ENCODE results near the gene CLDN17. TPM values are rescaled to one million over a fixed set of nuclear protein-coding genes. Genes with fewer than 3 reads are reported as not detected.

Gene CLDN17
- total RNA-seq, 1 donor from 2014 or later, result not detected

DNA sequence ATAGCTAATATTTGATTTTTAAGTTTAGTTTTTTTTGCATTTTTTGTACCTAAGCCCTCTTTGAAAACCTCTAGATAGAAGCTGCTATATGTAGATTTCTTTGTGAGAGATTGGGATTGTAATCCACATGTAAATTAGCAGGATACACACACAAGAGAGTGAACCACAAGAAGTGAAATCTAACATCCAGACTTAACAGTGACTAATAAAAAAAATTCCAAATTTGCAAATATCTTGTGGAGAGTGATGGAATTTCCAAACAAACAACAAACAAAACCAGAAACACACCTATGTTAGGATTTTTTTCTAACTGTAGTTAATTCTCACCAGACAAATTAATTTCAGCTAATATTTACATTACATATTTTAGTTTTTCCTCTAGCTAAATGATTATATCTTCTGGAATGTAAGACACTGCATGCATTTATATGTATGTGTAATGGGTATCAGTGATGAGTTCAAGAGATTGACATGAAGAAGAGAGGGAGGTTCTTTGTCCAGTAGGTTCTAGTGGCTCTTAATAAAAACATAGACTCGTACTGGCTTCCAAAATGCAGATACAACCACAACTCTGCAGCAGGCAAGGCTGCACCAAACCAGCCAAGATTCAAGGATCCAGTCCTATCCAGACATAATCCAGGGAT, 12.8 kb downstream of the CLDN17 start:
- H3K36me3 Mint-ChIP-seq (ENCODE audit: low read depth, unreplicated experiment), result no peaks in the 10 kb centered on the region
- peaks cover 1% of the 10 kb centered on the region for H3K27me3 Mint-ChIP-seq (ENCODE audit: unreplicated experiment)
- TF ChIP-seq, protein P1, sequence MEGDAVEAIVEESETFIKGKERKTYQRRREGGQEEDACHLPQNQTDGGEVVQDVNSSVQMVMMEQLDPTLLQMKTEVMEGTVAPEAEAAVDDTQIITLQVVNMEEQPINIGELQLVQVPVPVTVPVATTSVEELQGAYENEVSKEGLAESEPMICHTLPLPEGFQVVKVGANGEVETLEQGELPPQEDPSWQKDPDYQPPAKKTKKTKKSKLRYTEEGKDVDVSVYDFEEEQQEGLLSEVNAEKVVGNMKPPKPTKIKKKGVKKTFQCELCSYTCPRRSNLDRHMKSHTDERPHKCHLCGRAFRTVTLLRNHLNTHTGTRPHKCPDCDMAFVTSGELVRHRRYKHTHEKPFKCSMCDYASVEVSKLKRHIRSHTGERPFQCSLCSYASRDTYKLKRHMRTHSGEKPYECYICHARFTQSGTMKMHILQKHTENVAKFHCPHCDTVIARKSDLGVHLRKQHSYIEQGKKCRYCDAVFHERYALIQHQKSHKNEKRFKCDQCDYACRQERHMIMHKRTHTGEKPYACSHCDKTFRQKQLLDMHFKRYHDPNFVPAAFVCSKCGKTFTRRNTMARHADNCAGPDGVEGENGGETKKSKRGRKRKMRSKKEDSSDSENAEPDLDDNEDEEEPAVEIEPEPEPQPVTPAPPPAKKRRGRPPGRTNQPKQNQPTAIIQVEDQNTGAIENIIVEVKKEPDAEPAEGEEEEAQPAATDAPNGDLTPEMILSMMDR (IDR thresholded peaks at IDR 0.05; ENCODE audit: unreplicated experiment), result no peak
- H3K4me1 Mint-ChIP-seq (ENCODE audit: unreplicated experiment), result no peaks in the 10 kb centered on the region
- no peak overlapping the region for H3K4me3 Mint-ChIP-seq (ENCODE audit: unreplicated experiment)
- no peak for DNase-seq (ENCODE audit: low spot score)
- H3K27ac Mint-ChIP-seq (ENCODE audit: unreplicated experiment), result no peak overlapping the region
- no peaks in the 10 kb centered on the region for H3K9me3 Mint-ChIP-seq (ENCODE audit: unreplicated experiment)

DNA sequence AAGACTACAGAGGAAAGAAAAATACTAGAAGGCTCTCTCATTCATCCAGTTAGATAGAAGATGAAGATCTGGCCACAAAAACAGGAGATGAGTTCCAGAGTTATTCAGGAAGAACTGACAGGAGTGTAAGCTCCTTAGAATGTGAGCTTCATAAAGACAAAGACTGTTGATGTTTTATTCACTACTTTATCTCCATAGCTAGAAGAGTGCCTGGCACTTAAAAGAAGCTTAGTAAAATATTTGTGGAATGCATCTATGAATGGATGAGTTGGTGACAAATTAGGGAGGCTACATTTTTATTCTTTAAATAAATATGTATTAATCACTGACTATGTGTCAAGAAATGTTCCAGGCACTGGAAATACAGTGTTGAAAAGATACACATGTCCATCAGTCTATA, 13.8 kb downstream of the CLDN17 start:
- Mint-ChIP-seq H3K9me3 (ENCODE audit: unreplicated experiment) (no peaks in the 10 kb centered on the region), H3K27ac (ENCODE audit: unreplicated experiment) (no peak overlapping the region), H3K36me3 (ENCODE audit: low read depth, unreplicated experiment) (no peaks in the 10 kb centered on the region), H3K4me1 (ENCODE audit: unreplicated experiment) (no peaks in the 10 kb centered on the region), H3K27me3 (ENCODE audit: unreplicated experiment) (peaks cover 1% of the 10 kb centered on the region), H3K4me3 (ENCODE audit: unreplicated experiment) (no peak overlapping the region)
- DNase-seq (ENCODE audit: low spot score), result no peak
- TF ChIP-seq, protein P1 (IDR thresholded peaks at IDR 0.05; ENCODE audit: unreplicated experiment), result no peak

DNA sequence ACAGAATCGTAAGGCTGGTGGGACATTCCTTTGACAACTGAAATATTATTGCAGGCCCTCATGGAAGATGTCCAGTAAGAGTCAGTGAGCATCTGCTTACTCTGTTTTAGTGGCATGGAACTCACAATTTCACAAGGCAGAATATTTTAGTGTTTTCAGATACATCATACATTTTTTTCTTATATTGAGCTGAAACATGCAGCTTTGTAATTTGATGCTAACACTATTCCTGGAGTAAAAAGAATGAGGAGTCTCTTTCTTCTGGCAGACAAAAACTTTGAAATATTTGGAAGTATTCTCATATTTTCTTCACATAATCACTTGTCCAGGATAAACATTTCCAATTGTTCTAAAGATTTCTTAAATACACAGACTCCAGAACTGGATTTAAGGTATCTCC, 17.7 kb downstream of the CLDN17 start:
- DNase-seq (ENCODE audit: low spot score), result no peak
- H3K4me1 Mint-ChIP-seq (ENCODE audit: unreplicated experiment), result no peaks in the 10 kb centered on the region
- H3K36me3 Mint-ChIP-seq (ENCODE audit: low read depth, unreplicated experiment), result no peaks in the 10 kb centered on the region
- TF ChIP-seq, protein P1 (IDR thresholded peaks at IDR 0.05; ENCODE audit: unreplicated experiment), result no peak
- H3K27ac Mint-ChIP-seq (ENCODE audit: unreplicated experiment), result no peak overlapping the region
- H3K9me3 Mint-ChIP-seq (ENCODE audit: unreplicated experiment), result no peaks in the 10 kb centered on the region
- H3K4me3 Mint-ChIP-seq (ENCODE audit: unreplicated experiment), result no peak overlapping the region
- H3K27me3 Mint-ChIP-seq (ENCODE audit: unreplicated experiment), result no peaks in the 10 kb centered on the region

DNA sequence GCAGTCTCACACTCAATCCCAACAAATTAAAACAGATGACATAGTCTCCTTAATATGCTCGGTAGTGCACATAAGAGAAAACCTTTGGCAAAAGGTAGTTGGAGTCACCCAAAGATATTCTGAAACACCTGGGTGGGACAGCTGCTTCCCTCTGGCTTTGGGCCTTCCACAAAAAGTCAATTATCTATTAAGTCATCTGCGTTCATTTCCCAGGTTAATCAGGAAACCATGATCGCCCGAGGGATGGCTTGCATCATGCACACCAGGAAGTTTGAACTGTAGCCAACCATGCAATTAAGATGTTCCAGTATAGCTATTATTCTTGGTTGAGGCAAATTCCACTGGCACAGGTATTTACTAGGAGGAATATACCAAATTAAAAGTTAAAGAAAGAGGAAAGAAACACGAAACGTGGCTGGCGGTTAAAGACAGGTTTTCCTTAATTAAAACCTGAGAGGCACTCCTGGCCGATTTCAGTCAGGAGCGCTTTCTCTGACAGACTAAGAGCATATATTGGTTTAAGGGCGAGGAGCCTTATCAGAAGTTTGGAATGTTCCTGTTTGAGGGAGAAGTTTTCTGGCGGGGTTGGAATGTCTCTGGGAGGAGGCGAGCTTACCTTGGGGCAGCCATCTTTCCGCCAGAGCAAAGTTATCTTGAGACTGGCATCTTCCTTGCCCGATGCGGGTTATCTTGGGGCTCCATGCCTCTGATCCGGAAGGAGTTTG, 19.9 kb downstream of the CLDN17 start:
- H3K27ac Mint-ChIP-seq (ENCODE audit: unreplicated experiment), result no peak overlapping the region
- no peaks in the 10 kb centered on the region for H3K27me3 Mint-ChIP-seq (ENCODE audit: unreplicated experiment)
- H3K9me3 Mint-ChIP-seq (ENCODE audit: unreplicated experiment), result no peaks in the 10 kb centered on the region
- H3K4me1 Mint-ChIP-seq (ENCODE audit: unreplicated experiment), result peaks cover 5% of the 10 kb centered on the region
- no peak overlapping the region for H3K4me3 Mint-ChIP-seq (ENCODE audit: unreplicated experiment)
- DNase-seq (ENCODE audit: low spot score), result no peak
- TF ChIP-seq, protein P1 (IDR thresholded peaks at IDR 0.05; ENCODE audit: unreplicated experiment), result no peak
- no peaks in the 10 kb centered on the region for H3K36me3 Mint-ChIP-seq (ENCODE audit: low read depth, unreplicated experiment)

DNA sequence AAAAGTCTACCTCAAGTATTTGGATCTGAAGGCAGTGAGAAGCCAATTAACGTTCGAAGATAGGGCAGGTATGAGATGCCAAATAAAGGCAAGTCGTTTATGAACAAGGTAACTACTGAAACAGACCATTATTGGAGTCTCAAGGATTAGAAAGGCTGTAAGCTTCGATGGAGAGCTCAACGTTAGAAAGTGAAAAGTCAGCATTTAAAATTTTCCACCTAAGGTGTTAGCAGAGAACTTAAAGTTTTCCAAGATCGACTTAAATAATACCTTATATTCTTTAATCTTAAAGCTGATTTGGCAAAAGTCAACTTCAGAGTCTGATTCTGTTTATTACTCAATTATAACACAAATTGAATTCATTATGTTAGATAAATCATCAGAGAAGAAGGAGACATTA, 28.1 kb downstream of the CLDN17 start:
- Mint-ChIP-seq H3K27ac (ENCODE audit: unreplicated experiment) (no peak overlapping the region), H3K9me3 (ENCODE audit: unreplicated experiment) (no peaks in the 10 kb centered on the region), H3K36me3 (ENCODE audit: low read depth, unreplicated experiment) (no peaks in the 10 kb centered on the region), H3K4me1 (ENCODE audit: unreplicated experiment) (peaks cover 5% of the 10 kb centered on the region), H3K4me3 (ENCODE audit: unreplicated experiment) (no peak overlapping the region), H3K27me3 (ENCODE audit: unreplicated experiment) (no peaks in the 10 kb centered on the region)
- no peak for DNase-seq (ENCODE audit: low spot score)
- TF ChIP-seq, protein P1 (IDR thresholded peaks at IDR 0.05; ENCODE audit: unreplicated experiment), result no peak
